B cell (primary cell): Measurements from ENCODE around the gene S100A16. TPM values are rescaled to one million over a fixed set of nuclear protein-coding genes. Genes with fewer than 3 reads are reported as not detected.

ENCODE experiments used
- ATAC-seq: fragments of 200-7000 bp; cut with Tn5 transposase; one replicate; pipeline ENCODE4 v1.10.0; 2021; ENCODE audit warnings: low read depth, mild to moderate bottlenecking, moderate number of reproducible peaks, moderate library complexity
- CTCF ChIA-PET: fragments of 350-600 bp; sonication (Branson Sonifier 250); formaldehyde crosslinking; loops from one replicate; lab custom pipeline; 2021; ENCODE audit warnings: antibody characterized with exemption, inconsistent platforms; lab: Charles Lee
- POLR2A ChIA-PET: fragments of 350-600 bp; sonication (Branson Sonifier 250); formaldehyde crosslinking; loops from one replicate; lab custom pipeline; 2021; ENCODE audit warnings: antibody characterized with exemption; lab: Charles Lee
- DNase-seq: peaks from one replicate; pipeline ENCODE4 v3.0.0; 2013
- H2AFZ ChIP-seq: 2 replicates; pipeline ENCODE4 v1.6.1; 2012; ENCODE audit warnings: mild to moderate bottlenecking, low read depth, low read length; ENCODE audit not compliant: insufficient read depth, poor library complexity, severe bottlenecking
- H3K27ac ChIP-seq, 2 donors: 1 replicate in 1 of 2; 2 replicates in 1 of 2; pipeline ENCODE4 v1.5.1; 2012 to 2013; ENCODE audit warnings: low read length in 2 of 2, mild to moderate bottlenecking in 2 of 2, moderate library complexity in 1 of 2
- H3K27me3 ChIP-seq, 4 experiments: fragments of 200-600 bp in 1 of 4; sonication (generic) in 1 of 4; replicated peaks in 1 of 4; 1 replicate in 2 of 4; 2 replicates in 2 of 4; pipeline versions ENCODE4 v1.6.1 to v1.7.0; 2013 to 2016; ENCODE audit warnings: low read length in 3 of 4, mild to moderate bottlenecking in 2 of 4, mixed read lengths in 1 of 4, moderate library complexity in 1 of 4; ENCODE audit not compliant: insufficient read depth in 4 of 4, control insufficient read depth in 3 of 4; ENCODE audit errors: control extremely low read depth in 1 of 4
- H3K36me3 ChIP-seq, 2 experiments: replicated peaks in 1 of 2; 1 replicate in 1 of 2; 2 replicates in 1 of 2; pipeline versions ENCODE4 v1.6.1 to v1.7.1; 2013; ENCODE audit warnings: low read length in 1 of 2; ENCODE audit not compliant: insufficient read depth in 2 of 2, control insufficient read depth in 1 of 2; ENCODE audit errors: control extremely low read depth in 1 of 2, extremely low read depth in 1 of 2
- H3K4me1 ChIP-seq, 2 donors: fragments of 200-600 bp in 1 of 2; sonication (generic) in 1 of 2; 1 replicate in 1 of 2; 2 replicates in 1 of 2; pipeline versions ENCODE4 v1.5.1 to v1.6.1; 2013 to 2017; ENCODE audit warnings: low read length in 2 of 2; ENCODE audit not compliant: control insufficient read depth in 2 of 2, insufficient read depth in 2 of 2
- H3K4me2 ChIP-seq: replicated peaks from 2 replicates; pipeline ENCODE3; 2012; ENCODE audit warnings: mild to moderate bottlenecking, low read depth, low read length; ENCODE audit not compliant: poor library complexity, severe bottlenecking
- H3K4me3 ChIP-seq, 5 experiments: fragments of 200-600 bp in 1 of 5; sonication (generic) in 1 of 5; 1 replicate in 3 of 5; 2 replicates in 2 of 5; pipeline versions ENCODE4 v1.5.1 to v1.7.0; 2011 to 2016; ENCODE audit warnings: low read length in 4 of 5, mild to moderate bottlenecking in 4 of 5, low read depth in 2 of 5, control low read depth in 1 of 5, moderate library complexity in 1 of 5; ENCODE audit not compliant: insufficient read depth in 1 of 5; ENCODE audit errors: control extremely low read depth in 1 of 5, extremely low read depth in 1 of 5
- H3K79me2 ChIP-seq: fragments of 200-600 bp; sonication (generic); one replicate; pipeline ENCODE4 v1.6.0; 2016; ENCODE audit warnings: low read length; ENCODE audit not compliant: control insufficient read depth, insufficient read depth
- H3K9ac ChIP-seq: fragments of 200-600 bp; sonication (generic); 2 replicates; pipeline ENCODE4 v1.6.1; 2017; ENCODE audit warnings: mild to moderate bottlenecking, low read length, moderate library complexity
- H3K9me3 ChIP-seq, 3 donors: one replicate each; pipeline versions ENCODE4 v1.6.1 to v1.7.1; 2013; ENCODE audit warnings: low read length in 2 of 3; ENCODE audit not compliant: control insufficient read depth in 2 of 3, insufficient read depth in 1 of 3; ENCODE audit errors: control extremely low read depth in 1 of 3
- H4K20me1 ChIP-seq: 2 replicates; pipeline ENCODE4 v1.6.0; 2012; ENCODE audit warnings: mild to moderate bottlenecking, low read length; ENCODE audit not compliant: insufficient read depth, control insufficient read depth, poor library complexity, severe bottlenecking
- H3K27ac Mint-ChIP-seq: one replicate; pipeline ENCODE4 v1.8.0; 2021; ENCODE audit warnings: mixed read lengths
- H3K27me3 Mint-ChIP-seq: one replicate; pipeline ENCODE4 v1.8.0; 2021; ENCODE audit warnings: mixed read lengths
- H3K4me1 Mint-ChIP-seq: one replicate; pipeline ENCODE4 v1.8.0; 2021; ENCODE audit warnings: mixed read lengths
- H3K4me3 Mint-ChIP-seq: one replicate; pipeline ENCODE4 v1.8.0; 2021; ENCODE audit warnings: mixed read lengths
- H3K9me3 Mint-ChIP-seq: one replicate; pipeline ENCODE4 v1.8.0; 2022; ENCODE audit warnings: mixed read lengths; ENCODE audit not compliant: insufficient read depth
- EZH2 ChIP-seq: IDR thresholded peaks from 2 replicates; pipeline ENCODE4 v1.6.1; 2012; ENCODE audit warnings: borderline replicate concordance, low read depth, mild to moderate bottlenecking, moderate library complexity, low read length; ENCODE audit not compliant: insufficient read depth, poor library complexity, severe bottlenecking
- WGBS: methylation state at CpG from one replicate; pipeline ENCODE4 v1.1.5; 2013; ENCODE audit warnings: missing lambda C conversion rate; ENCODE audit not compliant: insufficient coverage; 5-methylcytosine and 5-hydroxymethylcytosine counted together
- intact Hi-C: fragments of 100-400 bp; cut with micrococcal nuclease; formaldehyde crosslinking; loops from one replicate; pipeline ENCODE4 v1.10.0; 2022
- polyA plus RNA-seq: library from polyadenylated mRNA; depleted of rRNA; stranded (reverse); fragments of >200 nt; gene quantifications from 2 replicates; pipeline ENCODE4 v1.2.3, GENCODE V29; 2012
- total RNA-seq, 2 donors: library from RNA; stranded (reverse); fragments of 120-200 nt in 1 of 2; gene quantifications; 1 replicate in 1 of 2; 2 replicates in 1 of 2; pipeline versions ENCODE4 v1.2.3 to v1.2.4, GENCODE V29; 2013 to 2022
- TF ChIP-seq, protein P1 (sequence below): fragments of 200-600 bp; IDR thresholded peaks from one replicate; pipeline ENCODE4 v1.8.0; 2022; ENCODE audit warnings: antibody characterized with exemption, mild to moderate bottlenecking

S100A16 gene
- total and polyA plus RNA-seq, 2 donors (not counting 1 experiment from before 2014, with no cell fraction given) = not detected

DNA sequence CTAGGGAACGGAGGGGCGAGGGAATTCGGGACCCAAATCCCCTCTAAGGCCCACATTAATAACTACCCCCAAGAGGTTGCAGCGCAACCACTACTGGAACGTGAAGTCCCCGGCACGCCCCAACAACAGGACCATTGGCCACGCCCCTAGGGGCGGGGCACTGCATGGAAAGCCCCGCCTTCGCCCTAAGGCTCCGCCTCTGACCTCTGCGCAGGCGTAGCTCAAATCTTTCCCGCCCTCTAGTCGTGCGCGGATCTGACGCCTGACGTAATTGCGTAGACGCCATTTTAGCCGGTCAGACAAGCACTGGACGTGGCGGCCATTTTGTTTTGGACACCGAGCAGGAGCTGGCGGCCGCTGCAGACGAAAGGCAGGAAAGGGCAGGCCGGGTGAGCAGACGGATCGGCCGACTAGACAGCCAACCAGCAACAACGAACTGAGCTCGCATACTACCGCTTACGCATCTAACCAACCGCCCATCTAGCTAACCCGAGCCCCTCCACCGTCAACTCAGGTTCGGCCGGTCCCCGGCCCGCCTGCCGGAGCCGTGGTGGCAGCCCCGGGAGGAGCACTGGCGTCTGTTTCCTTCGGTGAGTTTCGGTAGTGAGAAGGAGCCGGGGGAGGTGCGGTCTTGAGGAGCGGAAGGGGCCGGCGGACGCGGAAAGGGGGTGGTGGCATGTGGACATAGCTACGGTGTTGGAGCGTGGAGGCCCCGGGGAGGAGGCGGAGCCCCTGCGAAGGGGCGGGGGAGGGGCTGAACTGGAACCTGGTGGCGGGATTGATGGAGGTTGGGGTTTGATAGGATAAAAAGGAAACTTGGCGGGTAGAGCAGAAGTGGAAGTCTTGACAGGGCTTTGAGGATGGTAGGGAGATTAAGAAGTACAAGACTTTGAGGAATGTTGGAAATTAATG lies 21.1 kb upstream of the S100A16 start, which contains the start of gene CHTOP:
TSS of gene CHTOP (plus strand) at position 313 of the 912 bp plus-strand sequence. CDS start 2,523 bp downstream, outside the sequence.
- Histone ChIP-seq H3K4me3 (peak within 1 kb of the TSS; percentile 90 to 100 (median 99)), H3K4me1 (peaks cover 9 to 24% of the 10 kb centered on the region in 2 donors), H3K36me3 (peaks cover 18 to 31% of the 10 kb centered on the region in 2 experiments), H3K27me3 (no peaks in the 10 kb centered on the region), H3K79me2 (peaks cover 48% of the 10 kb centered on the region), H3K9ac (peak within 1 kb of the TSS; percentile 99), H3K27ac (peak within 1 kb of the TSS; percentile 97 to 99), H3K9me3 (peaks cover 0 to 7% (median 0%) of the 10 kb centered on the region in 3 donors), H2AFZ (peak within 1 kb of the TSS; percentile 69), H4K20me1 (peaks cover 18% of the 10 kb centered on the region), H3K4me2 (peak within 1 kb of the TSS; percentile 76)
- DNase-seq (peak; percentile 99), ATAC-seq (peak; percentile 89)
- Mint-ChIP-seq H3K27ac (peak within 1 kb of the TSS; percentile 100), H3K27me3 (no peaks in the 10 kb centered on the region), H3K9me3 (no peaks in the 10 kb centered on the region), H3K4me3 (peak within 1 kb of the TSS; percentile 97), H3K4me1 (peaks cover 39% of the 10 kb centered on the region)
- ChIA-PET CTCF (interaction anchor here (0.5 to 3.3 kb wide), 12 partner anchors 10 to 638 kb away, joined by 3 to 32 read pairs (median 4); partner anchors contain the start of gene CREB3L4), POLR2A (interaction anchor here (0.6 to 2.7 kb wide), 32 partner anchors 10 to 1870 kb away, joined by 3 to 17 read pairs (median 4); partner anchors contain the start of genes CREB3L4, ILF2, INTS3 and JTB)
- 4% methylated on average over 60 of the region's 65 CpGs for WGBS
- TF ChIP-seq, protein P1, sequence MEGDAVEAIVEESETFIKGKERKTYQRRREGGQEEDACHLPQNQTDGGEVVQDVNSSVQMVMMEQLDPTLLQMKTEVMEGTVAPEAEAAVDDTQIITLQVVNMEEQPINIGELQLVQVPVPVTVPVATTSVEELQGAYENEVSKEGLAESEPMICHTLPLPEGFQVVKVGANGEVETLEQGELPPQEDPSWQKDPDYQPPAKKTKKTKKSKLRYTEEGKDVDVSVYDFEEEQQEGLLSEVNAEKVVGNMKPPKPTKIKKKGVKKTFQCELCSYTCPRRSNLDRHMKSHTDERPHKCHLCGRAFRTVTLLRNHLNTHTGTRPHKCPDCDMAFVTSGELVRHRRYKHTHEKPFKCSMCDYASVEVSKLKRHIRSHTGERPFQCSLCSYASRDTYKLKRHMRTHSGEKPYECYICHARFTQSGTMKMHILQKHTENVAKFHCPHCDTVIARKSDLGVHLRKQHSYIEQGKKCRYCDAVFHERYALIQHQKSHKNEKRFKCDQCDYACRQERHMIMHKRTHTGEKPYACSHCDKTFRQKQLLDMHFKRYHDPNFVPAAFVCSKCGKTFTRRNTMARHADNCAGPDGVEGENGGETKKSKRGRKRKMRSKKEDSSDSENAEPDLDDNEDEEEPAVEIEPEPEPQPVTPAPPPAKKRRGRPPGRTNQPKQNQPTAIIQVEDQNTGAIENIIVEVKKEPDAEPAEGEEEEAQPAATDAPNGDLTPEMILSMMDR = no peak
- TF ChIP-seq EZH2 = no peak
- intact Hi-C loops = loop anchor here (1.0 to 10.0 kb wide), 9 partner anchors 24 to 149 kb away; partner anchors contain the start of genes S100A6 and SNAPIN
